IMR-90 (cell line): ENCODE results near the gene SLC5A2.

Experiments used
- CHD1 ChIP-seq: IDR thresholded peaks from 2 replicates; pipeline ENCODE4 v1.6.1; 2012; ENCODE audit warnings: low read depth, low read length, improper control_type of control experiment
- CTCF ChIP-seq: conservative IDR thresholded peaks from 2 replicates; pipeline ENCODE4 v1.5.1; 2012; ENCODE audit warnings: mild to moderate bottlenecking, low read depth, low read length, improper control_type of control experiment

GRCh38 chr16:31470615-31471014 lies 12.3 kb upstream of the SLC5A2 start:
- TF ChIP-seq CTCF (no peak), CHD1 (no peak)
